Measurements from ENCODE around the gene MRTFA.
A peak's percentile ranks its signal among the peaks of the same experiment; 100 is the strongest.

The MRTFA gene

GRCh38 chr22:40547729-40548143 is 88.8 kb downstream of the MRTFA start:
- TF ChIP-seq ZFX (IDR thresholded peaks at IDR 0.05; ENCODE audit: borderline replicate concordance) = no peak
- no peak for TF ChIP-seq CTCF (IDR thresholded peaks at IDR 0.05)
- H3K27ac ChIP-seq = peak overlapping the region; percentile 17; the same call in 1 of the 2 replicates

- TF ChIP-seq CTCF (IDR thresholded peaks at IDR 0.05) (no peak), ZFX (IDR thresholded peaks at IDR 0.05; ENCODE audit: borderline replicate concordance) (no peak)
- no peak overlapping the region for H3K27ac ChIP-seq
Observed at GRCh38 chr22:40544758-40545157, 91.8 kb downstream of the MRTFA start.

- no peak overlapping the region for H3K27ac ChIP-seq
- no peak for TF ChIP-seq ZFX (IDR thresholded peaks at IDR 0.05; ENCODE audit: borderline replicate concordance)
Observed at GRCh38 chr22:40542821-40543540, 93.5 kb downstream of the MRTFA start.

GRCh38 chr22:40541300-40541699 is 95.2 kb downstream of the MRTFA start:
- no peak overlapping the region for H3K27ac ChIP-seq
- no peak for TF ChIP-seq ZFX (IDR thresholded peaks at IDR 0.05; ENCODE audit: borderline replicate concordance)
- TF ChIP-seq CTCF (IDR thresholded peaks at IDR 0.05) = no peak

- TF ChIP-seq ZFX (IDR thresholded peaks at IDR 0.05; ENCODE audit: borderline replicate concordance) = no peak
- TF ChIP-seq CTCF (IDR thresholded peaks at IDR 0.05) = no peak
- no peak overlapping the region for H3K27ac ChIP-seq
Observed at GRCh38 chr22:40540265-40540664, 96.3 kb downstream of the MRTFA start.

GRCh38 chr22:40536149-40536548 is 100.4 kb downstream of the MRTFA start:
- peak overlapping the region; percentile 55; the same call in 1 of the 2 replicates for H3K27ac ChIP-seq

GRCh38 chr22:40535642-40536041 is 100.9 kb downstream of the MRTFA start:
- TF ChIP-seq CTCF (IDR thresholded peaks at IDR 0.05) = no peak
- no peak for TF ChIP-seq ZFX (IDR thresholded peaks at IDR 0.05; ENCODE audit: borderline replicate concordance)
- H3K27ac ChIP-seq = peak overlapping the region; percentile 55; the same call in 1 of the 2 replicates

- TF ChIP-seq CTCF (IDR thresholded peaks at IDR 0.05) (no peak), ZFX (IDR thresholded peaks at IDR 0.05; ENCODE audit: borderline replicate concordance) (no peak)
- H3K27ac ChIP-seq = peak overlapping the region; percentile 55
Observed at GRCh38 chr22:40535189-40535512, 101.4 kb downstream of the MRTFA start.

All from 22Rv1 (cell line).